Measurements from ENCODE around the gene DEPDC7. TPM values are rescaled to one million over a fixed set of nuclear protein-coding genes. Genes with fewer than 3 reads are reported as not detected.
A peak's percentile ranks its signal among the peaks of the same experiment; 100 is the strongest.
"Not testable (repeated sequence)": the region's sequence is repeated elsewhere in the genome, so short reads cannot be mapped to it uniquely, and the experiment has no call there.

DEPDC7 gene
- total and polyA plus RNA-seq, 9 donors, result 12.8 to 17.5 (median 14.7) TPM

DNA sequence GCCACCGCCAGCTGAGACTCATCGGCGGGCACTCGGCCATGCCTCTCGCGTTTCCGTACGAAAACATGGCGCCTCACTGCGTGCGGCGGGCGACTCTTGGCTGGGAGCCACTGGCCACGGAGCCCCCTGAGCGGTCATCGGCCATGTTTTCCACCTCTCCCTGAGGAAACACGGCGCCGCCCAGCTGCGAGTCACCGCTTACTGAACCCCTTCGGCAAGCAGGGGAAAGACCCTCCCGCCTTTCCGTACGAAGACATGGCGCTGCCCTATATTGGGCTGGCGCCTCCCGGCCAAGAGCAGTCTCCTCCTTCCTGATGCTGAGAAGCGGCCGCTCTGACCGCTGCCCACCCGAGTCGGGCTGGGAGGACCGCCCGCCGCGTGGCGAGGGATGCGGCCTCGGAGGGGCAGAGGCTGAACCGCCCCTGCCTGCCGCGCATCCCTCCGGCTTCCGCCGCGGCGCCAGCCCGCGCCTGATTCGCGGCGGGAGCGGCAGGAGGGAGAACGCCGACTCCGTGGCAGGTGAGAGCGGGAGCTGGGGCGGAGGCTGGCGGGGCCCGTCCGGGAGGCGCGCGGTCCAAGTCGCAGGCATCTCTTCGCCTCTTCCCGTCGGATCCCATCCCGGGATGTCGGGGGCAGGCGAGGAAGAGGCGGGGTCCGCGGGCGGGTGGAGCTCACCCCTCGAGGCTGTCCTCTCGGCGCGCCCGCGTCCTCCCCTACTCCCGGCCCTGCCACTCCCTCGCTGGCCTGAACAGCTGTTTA, 23.8 kb downstream of the DEPDC7 start, which contains the start of gene TCP11L1:
Gene TCP11L1 (plus strand): TSS at position 299 of the 759 bp plus-strand sequence. CDS start 4,202 bp downstream, outside the sequence.
- peak within 1 kb of the TSS; percentile 61 for H3K4me3 ChIP-seq (ENCODE audit: low read length)
- WGBS (ENCODE audit: insufficient coverage), result 0% methylated on average over 84 of the region's 84 CpGs
- DNase-seq, result peak; percentile 98
- H3K36me3 ChIP-seq (ENCODE audit: control insufficient read depth, insufficient read depth, low read length), result peaks cover 6% of the 10 kb centered on the region
- H3K27ac ChIP-seq (ENCODE audit: low read length), result peak within 1 kb of the TSS; percentile 96
- H3K27me3 ChIP-seq (ENCODE audit: control insufficient read depth, insufficient read depth, low read length), result no peaks in the 10 kb centered on the region
- H3K4me1 ChIP-seq (ENCODE audit: control insufficient read depth, insufficient read depth, low read length), result peaks cover 10% of the 10 kb centered on the region
- no peaks in the 10 kb centered on the region for H3K9me3 ChIP-seq (replicated peaks; ENCODE audit: control insufficient read depth, low read depth, low read length)

DNA sequence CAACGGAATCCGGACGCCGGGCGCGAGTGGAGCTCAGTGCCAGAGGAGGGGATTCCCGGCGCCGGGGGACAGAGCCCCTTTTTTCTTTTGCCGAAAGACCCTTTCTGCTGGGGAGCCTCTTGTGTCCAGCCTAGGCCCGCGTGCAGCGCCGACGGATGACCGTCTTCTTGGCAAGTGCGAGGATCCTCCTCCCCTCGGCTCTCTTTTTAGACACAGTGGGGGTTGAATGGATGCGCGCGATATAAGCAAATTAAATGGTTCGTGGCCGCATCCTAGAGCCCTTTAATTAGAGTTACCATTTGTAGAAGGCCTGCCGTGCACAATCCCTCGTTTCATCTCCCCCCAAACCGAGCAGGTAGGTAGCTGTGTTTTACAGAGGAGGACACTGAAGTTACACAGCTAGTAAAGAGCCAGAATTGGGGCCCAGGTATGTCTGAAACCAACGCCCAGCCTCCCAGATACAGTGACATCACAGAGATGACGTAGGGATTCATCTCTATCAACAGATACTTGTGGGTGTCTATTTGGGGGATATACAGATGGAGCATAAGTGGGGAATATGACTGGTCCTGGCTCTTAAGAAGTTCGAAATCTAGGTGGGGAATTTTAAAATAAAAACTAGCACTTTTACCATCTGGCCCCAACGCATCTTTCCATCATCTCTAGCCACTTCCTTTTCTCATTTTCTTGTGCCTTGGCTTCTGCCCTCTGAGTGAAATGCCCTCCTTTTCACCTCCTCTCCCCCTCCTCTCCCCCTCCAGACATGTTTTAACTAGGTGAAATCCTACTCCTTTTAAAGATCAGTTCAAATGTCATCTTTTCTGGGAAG, 24.6 kb downstream of the DEPDC7 start:
- Histone ChIP-seq H3K9me3 (replicated peaks; ENCODE audit: control insufficient read depth, low read depth, low read length) (no peaks in the 10 kb centered on the region), H3K27ac (ENCODE audit: low read length) (peak overlapping the region; percentile 96), H3K4me1 (ENCODE audit: control insufficient read depth, insufficient read depth, low read length) (peaks cover 10% of the 10 kb centered on the region), H3K36me3 (ENCODE audit: control insufficient read depth, insufficient read depth, low read length) (peaks cover 7% of the 10 kb centered on the region), H3K27me3 (ENCODE audit: control insufficient read depth, insufficient read depth, low read length) (no peaks in the 10 kb centered on the region), H3K4me3 (ENCODE audit: low read length) (peak overlapping the region; percentile 61)
- WGBS (ENCODE audit: insufficient coverage), result 3% methylated on average over 16 of the region's 30 CpGs
- peak; percentile 62 for DNase-seq

DNA sequence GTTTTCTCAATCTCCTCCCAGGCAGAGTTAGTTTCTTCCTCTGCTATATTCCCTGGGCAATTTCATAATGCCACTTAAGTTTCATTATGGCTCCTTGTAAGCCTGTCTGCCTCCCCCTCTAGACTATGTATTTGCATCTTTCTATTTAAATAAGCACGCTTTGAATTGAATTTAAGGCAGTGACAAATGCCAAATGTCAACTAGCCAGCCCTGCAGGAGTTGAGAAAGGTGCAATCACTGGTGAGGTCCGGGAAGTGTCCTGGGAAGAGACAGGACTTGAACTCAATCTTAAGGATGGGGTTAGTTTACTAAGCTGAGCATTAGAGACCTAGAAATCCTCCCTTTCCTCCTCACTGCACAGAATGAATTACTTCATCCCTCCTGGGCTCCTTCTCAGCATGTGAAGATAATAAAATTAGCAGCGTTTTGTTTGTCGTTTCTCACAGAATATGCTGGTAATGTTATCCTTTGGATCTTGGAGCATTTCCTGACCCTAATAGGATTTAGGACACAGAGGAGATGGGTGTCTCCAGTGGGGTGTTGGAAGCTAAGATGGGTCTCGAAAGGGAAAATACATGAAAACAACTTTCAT, 25.3 kb downstream of the DEPDC7 start:
- peaks cover 10% of the 10 kb centered on the region for H3K4me1 ChIP-seq (ENCODE audit: control insufficient read depth, insufficient read depth, low read length)
- no peaks in the 10 kb centered on the region for H3K9me3 ChIP-seq (replicated peaks; ENCODE audit: control insufficient read depth, low read depth, low read length)
- H3K27me3 ChIP-seq (ENCODE audit: control insufficient read depth, insufficient read depth, low read length), result no peaks in the 10 kb centered on the region
- WGBS (ENCODE audit: insufficient coverage), result no CpG with 5 or more reads among the region's 5 CpGs
- peak overlapping the region; percentile 96 for H3K27ac ChIP-seq (ENCODE audit: low read length)
- no peak overlapping the region for H3K4me3 ChIP-seq (ENCODE audit: low read length)
- peak; percentile 16 for DNase-seq
- H3K36me3 ChIP-seq (ENCODE audit: control insufficient read depth, insufficient read depth, low read length), result peaks cover 12% of the 10 kb centered on the region

DNA sequence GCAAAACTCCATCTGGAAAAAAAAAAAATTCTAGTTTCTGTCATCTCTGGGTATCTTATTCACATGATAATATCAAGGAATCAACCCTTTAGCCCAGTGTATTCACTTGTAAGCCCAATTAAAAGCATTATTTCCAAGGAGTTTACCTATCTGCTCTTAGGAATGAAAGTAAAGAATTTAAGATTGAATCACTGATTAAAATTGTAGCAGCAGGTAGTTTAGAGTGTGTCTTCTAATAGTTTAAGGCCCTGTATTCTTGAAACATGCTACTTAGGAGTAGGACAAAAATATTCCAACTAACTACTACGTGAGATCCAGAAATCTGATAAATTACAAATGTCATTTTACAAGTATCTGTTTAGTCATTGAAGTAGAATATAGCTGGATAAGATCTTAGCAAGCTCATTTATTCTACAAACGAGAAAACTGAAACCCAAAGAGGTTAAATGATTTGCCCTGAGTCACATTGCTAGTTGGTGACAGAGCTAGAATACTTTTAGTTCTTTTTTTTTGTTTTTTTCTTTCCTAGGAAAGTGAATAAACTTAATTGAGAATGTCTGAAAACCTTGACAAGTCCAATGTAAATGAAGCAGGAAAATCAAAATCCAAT, 27.6 kb downstream of the DEPDC7 start:
- WGBS (ENCODE audit: insufficient coverage), result no CpG with 5 or more reads among the region's 2 CpGs
- Histone ChIP-seq H3K4me1 (ENCODE audit: control insufficient read depth, insufficient read depth, low read length) (peaks cover 10% of the 10 kb centered on the region), H3K4me3 (ENCODE audit: low read length) (no peak overlapping the region), H3K27me3 (ENCODE audit: control insufficient read depth, insufficient read depth, low read length) (no peaks in the 10 kb centered on the region), H3K9me3 (replicated peaks; ENCODE audit: control insufficient read depth, low read depth, low read length) (no peaks in the 10 kb centered on the region), H3K36me3 (ENCODE audit: control insufficient read depth, insufficient read depth, low read length) (peaks cover 14% of the 10 kb centered on the region), H3K27ac (ENCODE audit: low read length) (no peak overlapping the region)
- DNase-seq, result no peak

DNA sequence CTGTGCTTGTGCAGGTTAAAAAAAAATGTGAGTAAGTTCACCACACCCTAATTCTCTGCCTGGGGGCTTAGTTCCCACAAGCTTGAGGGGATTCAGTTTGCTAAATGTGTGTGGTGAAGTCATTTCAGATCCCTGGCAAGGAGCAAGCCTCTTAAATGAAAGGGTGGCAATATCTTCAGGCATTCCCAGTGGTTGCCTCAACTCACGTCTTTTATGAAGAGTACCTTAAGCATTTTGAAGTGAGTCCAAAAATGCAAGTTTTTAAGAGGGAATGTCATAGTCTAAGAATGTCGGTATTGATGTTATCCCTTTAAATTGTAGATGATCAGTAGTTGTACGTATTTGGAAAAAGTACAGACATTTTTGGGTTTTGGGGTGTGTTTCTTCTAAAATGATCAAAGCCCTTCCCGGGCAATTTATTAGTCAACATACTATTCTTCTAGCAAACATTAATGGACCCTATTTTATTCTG, 28.6 kb downstream of the DEPDC7 start:
- H3K27me3 ChIP-seq (ENCODE audit: control insufficient read depth, insufficient read depth, low read length), result no peaks in the 10 kb centered on the region
- peaks cover 10% of the 10 kb centered on the region for H3K4me1 ChIP-seq (ENCODE audit: control insufficient read depth, insufficient read depth, low read length)
- H3K27ac ChIP-seq (ENCODE audit: low read length), result no peak overlapping the region
- peaks cover 14% of the 10 kb centered on the region for H3K36me3 ChIP-seq (ENCODE audit: control insufficient read depth, insufficient read depth, low read length)
- no peaks in the 10 kb centered on the region for H3K9me3 ChIP-seq (replicated peaks; ENCODE audit: control insufficient read depth, low read depth, low read length)
- H3K4me3 ChIP-seq (ENCODE audit: low read length), result no peak overlapping the region
- DNase-seq, result no peak
- no CpG with 5 or more reads among the region's 4 CpGs for WGBS (ENCODE audit: insufficient coverage)

DNA sequence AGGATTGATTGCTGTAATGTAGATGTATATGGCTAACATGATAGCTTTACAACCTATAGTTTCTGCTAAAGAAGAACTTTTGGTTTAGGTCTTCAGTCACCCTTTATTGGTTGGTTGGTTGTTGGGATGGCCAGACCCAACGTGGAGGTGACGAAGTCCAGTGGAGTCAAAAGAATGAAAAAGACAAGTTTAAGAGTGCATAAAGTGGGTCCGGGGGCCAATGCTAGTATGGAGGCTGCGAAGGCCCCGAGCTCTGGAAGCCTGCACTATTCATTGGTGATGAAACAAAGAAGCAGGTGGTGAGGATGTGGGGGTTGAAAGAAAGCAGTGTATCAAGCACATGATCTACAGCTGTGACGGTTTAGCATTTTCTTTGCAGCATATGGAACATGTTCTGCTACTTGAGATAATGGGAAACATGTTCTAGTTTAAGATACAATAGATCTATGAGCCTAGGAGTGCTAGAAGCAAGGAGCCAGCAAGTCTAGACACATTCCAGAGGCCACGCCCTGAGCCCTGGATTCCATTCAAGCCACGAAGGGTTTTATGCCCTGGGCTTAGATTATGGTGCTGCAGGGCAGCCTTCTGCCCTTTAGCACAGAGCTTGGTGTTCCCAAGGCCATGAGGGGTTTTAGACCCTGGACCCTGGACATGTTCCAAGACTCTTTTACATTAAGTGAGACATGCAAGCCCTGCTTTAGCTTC, 30.0 kb downstream of the DEPDC7 start:
- Histone ChIP-seq H3K27ac (ENCODE audit: low read length) (no peak overlapping the region), H3K9me3 (replicated peaks; ENCODE audit: control insufficient read depth, low read depth, low read length) (no peaks in the 10 kb centered on the region), H3K27me3 (ENCODE audit: control insufficient read depth, insufficient read depth, low read length) (no peaks in the 10 kb centered on the region), H3K4me3 (ENCODE audit: low read length) (no peak overlapping the region), H3K4me1 (ENCODE audit: control insufficient read depth, insufficient read depth, low read length) (peaks cover 4% of the 10 kb centered on the region), H3K36me3 (ENCODE audit: control insufficient read depth, insufficient read depth, low read length) (peaks cover 14% of the 10 kb centered on the region)
- WGBS (ENCODE audit: insufficient coverage), result 85% methylated on average over 8 of the region's 8 CpGs
- DNase-seq, result no peak

DNA sequence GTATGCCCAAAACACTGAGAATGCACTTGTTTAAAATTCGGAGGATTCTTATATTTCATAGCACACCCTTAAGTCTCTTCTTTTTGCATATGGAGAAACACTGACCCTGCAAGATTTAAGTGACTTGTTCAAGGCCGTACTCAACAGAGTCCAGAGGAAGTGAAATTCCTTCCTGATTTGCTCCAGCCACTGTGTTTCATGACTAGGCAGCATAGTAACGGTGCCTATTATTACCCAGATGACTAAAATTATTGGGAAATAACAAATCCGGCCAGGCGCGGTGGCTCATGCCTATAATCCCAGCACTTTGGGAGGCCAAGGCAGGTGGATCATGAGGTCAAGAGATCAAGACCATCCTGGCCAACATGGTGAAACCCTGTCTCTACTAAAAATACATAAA, 33.0 kb downstream of the DEPDC7 start:
- H3K36me3 ChIP-seq (ENCODE audit: control insufficient read depth, insufficient read depth, low read length), result peaks cover 12% of the 10 kb centered on the region
- WGBS (ENCODE audit: insufficient coverage), result 100% methylated on average over 3 of the region's 6 CpGs

DNA sequence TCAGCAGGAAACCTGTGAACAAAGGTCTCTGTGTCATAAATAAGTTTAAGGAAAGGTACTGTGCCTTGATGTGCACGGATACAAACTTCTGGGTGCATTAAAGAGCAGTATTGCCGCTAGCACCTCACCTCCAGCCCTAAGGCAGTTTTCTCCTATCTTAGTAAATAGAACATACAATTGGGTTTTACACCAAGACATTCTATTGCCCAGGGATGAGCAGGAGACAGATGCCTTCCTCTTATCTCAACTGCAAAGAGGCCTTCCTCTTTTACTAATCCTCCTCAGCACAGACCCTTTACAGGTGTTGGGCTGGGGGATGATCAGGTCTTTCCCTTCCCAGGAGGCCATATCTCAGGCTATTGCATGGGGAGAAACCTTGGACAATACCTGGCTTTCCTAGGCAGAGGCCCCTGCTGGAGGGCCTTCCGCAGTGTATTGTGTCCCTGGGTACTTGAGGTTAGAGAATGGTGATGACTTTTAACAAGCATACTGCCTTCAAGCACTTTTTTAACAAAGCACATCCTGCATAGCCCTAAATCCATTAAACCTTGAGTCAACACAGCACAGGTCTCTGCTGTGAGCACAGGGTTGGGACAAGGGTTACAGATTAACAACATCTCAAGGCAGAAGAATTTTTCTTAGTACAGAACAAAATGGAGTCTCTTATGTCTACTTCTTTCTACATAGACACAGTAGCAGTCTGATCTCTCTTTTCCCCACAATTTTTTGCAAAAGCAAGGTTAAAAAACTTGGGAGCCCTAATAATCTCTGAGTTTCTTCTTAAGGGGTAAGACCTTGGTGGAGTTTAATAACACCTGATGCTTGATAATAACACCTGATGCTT, 34.1 kb downstream of the DEPDC7 start:
- not testable (repeated sequence) for H3K27ac ChIP-seq (ENCODE audit: low read length); H3K9me3 ChIP-seq (replicated peaks; ENCODE audit: control insufficient read depth, low read depth, low read length); H3K36me3 ChIP-seq (ENCODE audit: control insufficient read depth, insufficient read depth, low read length); H3K4me3 ChIP-seq (ENCODE audit: low read length); DNase-seq; H3K27me3 ChIP-seq (ENCODE audit: control insufficient read depth, insufficient read depth, low read length); H3K4me1 ChIP-seq (ENCODE audit: control insufficient read depth, insufficient read depth, low read length)
- WGBS (ENCODE audit: insufficient coverage), result no CpG with 5 or more reads among the region's 3 CpGs

More for the DNA sequence above, 33.0 kb downstream of the DEPDC7 start:
- H3K4me1 ChIP-seq (ENCODE audit: control insufficient read depth, insufficient read depth, low read length); H3K27ac ChIP-seq (ENCODE audit: low read length); H3K4me3 ChIP-seq (ENCODE audit: low read length); H3K27me3 ChIP-seq (ENCODE audit: control insufficient read depth, insufficient read depth, low read length); H3K9me3 ChIP-seq (replicated peaks; ENCODE audit: control insufficient read depth, low read depth, low read length): not testable (repeated sequence)
- DNase-seq, result peak; percentile 61

DNA sequence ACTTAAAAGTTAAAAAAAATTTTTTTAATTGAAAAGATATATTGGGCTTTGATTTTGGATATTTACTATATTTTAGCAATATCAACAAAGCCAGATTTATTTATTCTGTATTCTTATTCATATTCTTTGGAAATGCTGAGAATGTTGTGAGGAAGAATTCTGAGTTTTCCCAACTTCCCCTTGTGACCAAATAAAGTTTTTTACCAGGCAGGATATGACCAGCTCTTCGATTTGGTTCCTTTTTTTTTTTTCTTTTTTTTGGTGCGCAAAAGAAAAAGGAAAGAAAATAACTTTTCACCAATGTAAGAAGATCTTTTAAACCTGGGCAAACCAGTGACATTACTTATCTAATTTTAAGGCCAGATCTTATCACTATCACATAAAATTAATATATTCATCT, 36.6 kb downstream of the DEPDC7 start:
- no peak overlapping the region for H3K27ac ChIP-seq (ENCODE audit: low read length)
- peaks cover 10% of the 10 kb centered on the region for H3K36me3 ChIP-seq (ENCODE audit: control insufficient read depth, insufficient read depth, low read length)
- WGBS (ENCODE audit: insufficient coverage), result no CpG with 5 or more reads among the region's 2 CpGs
- no peak overlapping the region for H3K4me3 ChIP-seq (ENCODE audit: low read length)
- H3K27me3 ChIP-seq (ENCODE audit: control insufficient read depth, insufficient read depth, low read length), result no peaks in the 10 kb centered on the region
- no peaks in the 10 kb centered on the region for H3K4me1 ChIP-seq (ENCODE audit: control insufficient read depth, insufficient read depth, low read length)
- DNase-seq, result peak; percentile 27
- no peaks in the 10 kb centered on the region for H3K9me3 ChIP-seq (replicated peaks; ENCODE audit: control insufficient read depth, low read depth, low read length)
